Ishikawa (cell line): Measurements from ENCODE around the gene SLC8B1.

ENCODE experiments used
- CEBPB ChIP-seq: IDR thresholded peaks from 2 replicates; pipeline ENCODE4 v1.6.1; 2012
- CREB1 ChIP-seq: IDR thresholded peaks from 2 replicates; pipeline ENCODE4 v1.6.1; 2012; ENCODE audit warnings: low read depth
- EGR1 ChIP-seq: IDR thresholded peaks from 2 replicates; pipeline ENCODE4 v1.6.1; 2012
- EP300 ChIP-seq: IDR thresholded peaks from 2 replicates; pipeline ENCODE4 v1.6.1; 2012; ENCODE audit warnings: borderline replicate concordance
- FOXM1 ChIP-seq: IDR thresholded peaks from 2 replicates; pipeline ENCODE4 v1.6.1; 2012; ENCODE audit warnings: low read depth, borderline replicate concordance
- NFIC ChIP-seq: IDR thresholded peaks from 2 replicates; pipeline ENCODE4 v1.6.1; 2012
- RAD21 ChIP-seq: IDR thresholded peaks from 2 replicates; pipeline ENCODE4 v1.6.1; 2012; ENCODE audit warnings: low read depth
- TAF1 ChIP-seq: IDR thresholded peaks from 2 replicates; pipeline ENCODE4 v1.6.1; 2012; ENCODE audit warnings: low read depth, mild to moderate bottlenecking
- TCF12 ChIP-seq: IDR thresholded peaks from 2 replicates; pipeline ENCODE4 v1.6.1; 2012; ENCODE audit warnings: low read depth
- TEAD4 ChIP-seq: IDR thresholded peaks from 2 replicates; pipeline ENCODE4 v1.6.1; 2012
- USF1 ChIP-seq: IDR thresholded peaks from 2 replicates; pipeline ENCODE4 v1.6.1; 2012
- YY1 ChIP-seq: IDR thresholded peaks from 2 replicates; pipeline ENCODE4 v1.6.1; 2012; ENCODE audit warnings: low read depth
- ZBTB7A ChIP-seq: IDR thresholded peaks from 2 replicates; pipeline ENCODE4 v1.6.1; 2012; ENCODE audit warnings: low read depth
- TF ChIP-seq, protein P1 (sequence below): IDR thresholded peaks from 2 replicates; pipeline ENCODE4 v1.6.1; 2012
- TF ChIP-seq, protein P2 (sequence below): IDR thresholded peaks from 2 replicates; pipeline ENCODE4 v1.6.1; 2012; ENCODE audit warnings: low read depth, mild to moderate bottlenecking

Gene SLC8B1

DNA sequence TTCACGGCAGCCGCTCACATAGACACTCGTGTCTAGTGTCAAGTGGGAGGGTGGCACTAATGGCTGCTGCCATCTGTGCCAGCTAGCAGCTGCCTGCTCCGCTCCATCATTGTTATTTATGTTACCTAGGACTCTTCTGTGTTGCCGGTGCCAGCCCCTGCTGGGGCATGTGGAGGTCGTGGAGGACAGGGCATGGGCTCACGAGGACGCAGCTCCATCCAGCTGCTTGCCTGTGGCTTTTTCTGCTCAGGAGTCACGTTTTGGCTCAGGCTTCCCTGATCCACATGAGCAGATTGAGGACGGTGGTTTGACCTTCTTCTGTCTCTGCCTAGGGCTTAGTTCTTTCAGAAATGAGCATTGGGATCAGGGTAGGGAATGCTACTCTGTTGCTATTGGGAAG lies 82.4 kb downstream of the SLC8B1 start:
- no peak for TF ChIP-seq TAF1
- TF ChIP-seq ZBTB7A: no peak
- TF ChIP-seq TCF12: no peak
- no peak for TF ChIP-seq EGR1
- no peak for TF ChIP-seq CEBPB
- TF ChIP-seq CREB1: no peak
- TF ChIP-seq FOXM1: no peak
- TF ChIP-seq YY1: no peak
- no peak for TF ChIP-seq RAD21
- TF ChIP-seq, protein P1, sequence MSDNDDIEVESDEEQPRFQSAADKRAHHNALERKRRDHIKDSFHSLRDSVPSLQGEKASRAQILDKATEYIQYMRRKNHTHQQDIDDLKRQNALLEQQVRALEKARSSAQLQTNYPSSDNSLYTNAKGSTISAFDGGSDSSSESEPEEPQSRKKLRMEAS: no peak
- TF ChIP-seq, protein P2, sequence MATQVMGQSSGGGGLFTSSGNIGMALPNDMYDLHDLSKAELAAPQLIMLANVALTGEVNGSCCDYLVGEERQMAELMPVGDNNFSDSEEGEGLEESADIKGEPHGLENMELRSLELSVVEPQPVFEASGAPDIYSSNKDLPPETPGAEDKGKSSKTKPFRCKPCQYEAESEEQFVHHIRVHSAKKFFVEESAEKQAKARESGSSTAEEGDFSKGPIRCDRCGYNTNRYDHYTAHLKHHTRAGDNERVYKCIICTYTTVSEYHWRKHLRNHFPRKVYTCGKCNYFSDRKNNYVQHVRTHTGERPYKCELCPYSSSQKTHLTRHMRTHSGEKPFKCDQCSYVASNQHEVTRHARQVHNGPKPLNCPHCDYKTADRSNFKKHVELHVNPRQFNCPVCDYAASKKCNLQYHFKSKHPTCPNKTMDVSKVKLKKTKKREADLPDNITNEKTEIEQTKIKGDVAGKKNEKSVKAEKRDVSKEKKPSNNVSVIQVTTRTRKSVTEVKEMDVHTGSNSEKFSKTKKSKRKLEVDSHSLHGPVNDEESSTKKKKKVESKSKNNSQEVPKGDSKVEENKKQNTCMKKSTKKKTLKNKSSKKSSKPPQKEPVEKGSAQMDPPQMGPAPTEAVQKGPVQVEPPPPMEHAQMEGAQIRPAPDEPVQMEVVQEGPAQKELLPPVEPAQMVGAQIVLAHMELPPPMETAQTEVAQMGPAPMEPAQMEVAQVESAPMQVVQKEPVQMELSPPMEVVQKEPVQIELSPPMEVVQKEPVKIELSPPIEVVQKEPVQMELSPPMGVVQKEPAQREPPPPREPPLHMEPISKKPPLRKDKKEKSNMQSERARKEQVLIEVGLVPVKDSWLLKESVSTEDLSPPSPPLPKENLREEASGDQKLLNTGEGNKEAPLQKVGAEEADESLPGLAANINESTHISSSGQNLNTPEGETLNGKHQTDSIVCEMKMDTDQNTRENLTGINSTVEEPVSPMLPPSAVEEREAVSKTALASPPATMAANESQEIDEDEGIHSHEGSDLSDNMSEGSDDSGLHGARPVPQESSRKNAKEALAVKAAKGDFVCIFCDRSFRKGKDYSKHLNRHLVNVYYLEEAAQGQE: no peak
- TF ChIP-seq EP300: no peak
- no peak for TF ChIP-seq USF1
- no peak for TF ChIP-seq TEAD4
- TF ChIP-seq NFIC: no peak

GRCh38 chr12:113251404-113252070 lies 83.4 kb downstream of the SLC8B1 start:
- TF ChIP-seq CREB1 (no peak), RAD21 (no peak), EGR1 (no peak), EP300 (no peak), FOXM1 (no peak), YY1 (no peak), TAF1 (no peak), NFIC (no peak), TEAD4 (no peak), CEBPB (no peak), ZBTB7A (no peak)
- TF ChIP-seq, protein P2: no peak

GRCh38 chr12:113250045-113250444 lies 84.9 kb downstream of the SLC8B1 start:
- TF ChIP-seq CEBPB (no peak), NFIC (no peak), TEAD4 (no peak), TAF1 (no peak), CREB1 (no peak), YY1 (no peak), EP300 (no peak), EGR1 (no peak), FOXM1 (no peak), RAD21 (no peak), ZBTB7A (no peak), USF1 (no peak), TCF12 (no peak)
- TF ChIP-seq, protein P1: no peak
- TF ChIP-seq, protein P2: no peak

DNA sequence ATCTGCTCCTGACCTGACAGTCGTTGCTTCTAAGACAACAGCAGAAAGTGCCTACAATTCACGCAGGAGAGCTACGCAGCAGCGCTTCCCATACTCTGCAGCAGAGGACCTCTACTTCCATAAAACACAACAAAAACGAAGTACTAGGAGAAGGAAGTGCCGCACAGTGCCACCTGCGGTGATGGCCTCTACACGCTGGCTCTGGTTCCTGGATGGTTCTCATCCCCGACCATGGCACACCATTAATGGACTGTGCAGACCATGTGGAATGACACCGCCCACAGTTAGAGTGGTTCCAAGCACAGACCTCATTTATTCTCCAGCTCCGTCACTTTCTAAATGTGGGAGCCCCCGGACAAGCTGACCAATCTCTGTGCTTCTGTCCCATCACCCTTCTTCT lies 85.4 kb downstream of the SLC8B1 start:
- TF ChIP-seq CREB1 (no peak), RAD21 (no peak), TEAD4 (no peak), NFIC (no peak), TCF12 (no peak), CEBPB (no peak), YY1 (no peak), EGR1 (no peak), EP300 (no peak), ZBTB7A (no peak), USF1 (no peak), TAF1 (no peak), FOXM1 (no peak)
- TF ChIP-seq, protein P2: no peak
- TF ChIP-seq, protein P1: no peak
